ENCODE measurements around the gene PRPF40A.
A peak's percentile ranks its signal among the peaks of the same experiment; 100 is the strongest.

PRPF40A gene

GRCh38 chr2:152622219-152622618 is 95.0 kb downstream of the PRPF40A start:
- FAIRE-seq (no peak), DNase-seq (ENCODE audit: insufficient read length, low spot score) (no peak)

- DNase-seq (ENCODE audit: insufficient read length, low spot score) (no peak), FAIRE-seq (no peak)
These were observed 96.3 kb downstream of the PRPF40A start for GRCh38 chr2:152620985-152621384.

GRCh38 chr2:152620208-152620607 is 97.1 kb downstream of the PRPF40A start:
- DNase-seq (ENCODE audit: insufficient read length, low spot score) (no peak), FAIRE-seq (no peak)

GRCh38 chr2:152618193-152618564 is 99.1 kb downstream of the PRPF40A start:
- FAIRE-seq (no peak), DNase-seq (ENCODE audit: insufficient read length, low spot score) (no peak)

- DNase-seq (ENCODE audit: insufficient read length, low spot score) (no peak), FAIRE-seq (no peak)
These were observed 99.6 kb downstream of the PRPF40A start for GRCh38 chr2:152617456-152618192.

GRCh38 chr2:152615177-152615576 is 102.1 kb downstream of the PRPF40A start:
- DNase-seq (ENCODE audit: insufficient read length, low spot score) = no peak
- no peak for FAIRE-seq

GRCh38 chr2:152613235-152613634 is 104.0 kb downstream of the PRPF40A start:
- FAIRE-seq = no peak
- no peak for DNase-seq (ENCODE audit: insufficient read length, low spot score)

- DNase-seq (ENCODE audit: insufficient read length, low spot score) (peak; percentile 47), FAIRE-seq (no peak)
These were observed 105.6 kb downstream of the PRPF40A start for GRCh38 chr2:152611458-152612231.

GRCh38 chr2:152609699-152610098 is 107.6 kb downstream of the PRPF40A start:
- DNase-seq (ENCODE audit: insufficient read length, low spot score) (no peak), FAIRE-seq (no peak)

- DNase-seq (ENCODE audit: insufficient read length, low spot score) = no peak
- FAIRE-seq = no peak
These were observed 108.1 kb downstream of the PRPF40A start for GRCh38 chr2:152609154-152609553.

- DNase-seq (ENCODE audit: insufficient read length, low spot score) (no peak), FAIRE-seq (no peak)
These were observed 109.4 kb downstream of the PRPF40A start for GRCh38 chr2:152607793-152608300.

GRCh38 chr2:152606941-152607340 is 110.3 kb downstream of the PRPF40A start:
- DNase-seq (ENCODE audit: insufficient read length, low spot score) (no peak), FAIRE-seq (no peak)

- FAIRE-seq (no peak), DNase-seq (ENCODE audit: insufficient read length, low spot score) (no peak)
These were observed 111.2 kb downstream of the PRPF40A start for GRCh38 chr2:152606081-152606480.

- DNase-seq (ENCODE audit: insufficient read length, low spot score) = no peak
- no peak for FAIRE-seq
These were observed 114.1 kb downstream of the PRPF40A start for GRCh38 chr2:152603166-152603565.

- DNase-seq (ENCODE audit: insufficient read length, low spot score) (no peak), FAIRE-seq (no peak)
These were observed 114.5 kb downstream of the PRPF40A start for GRCh38 chr2:152602750-152603149.

Data from HTR-8/SVneo (cell line).